Smooth muscle cell (in vitro differentiated cells): Measurements from ENCODE around the gene PGPEP1. TPM values are rescaled to one million over a fixed set of nuclear protein-coding genes. Genes with fewer than 3 reads are reported as not detected.
A peak's percentile ranks its signal among the peaks of the same experiment; 100 is the strongest.

Experiments used
- DNase-seq: peaks from one replicate; lab custom pipeline; 2025; ENCODE audit not compliant: unreplicated experiment; lab: John Stamatoyannopoulos, UW
- H2AFZ ChIP-seq: fragments of 200-600 bp; sonication (generic); 2 replicates; pipeline ENCODE4 v1.6.0; 2016; ENCODE audit warnings: antibody characterized with exemption, low read depth, mild to moderate bottlenecking
- H3F3A ChIP-seq: fragments of 200-600 bp; sonication (generic); 2 replicates; pipeline ENCODE4 v1.6.0; 2017; ENCODE audit warnings: antibody characterized with exemption, low read depth
- H3K27ac ChIP-seq: fragments of 200-600 bp; sonication (generic); 2 replicates; pipeline ENCODE4 v1.5.1; 2016; ENCODE audit warnings: low read depth, mild to moderate bottlenecking
- H3K27me3 ChIP-seq: fragments of 200-600 bp; sonication (generic); 2 replicates; pipeline ENCODE4 v1.6.1; 2016; ENCODE audit warnings: low read depth, mild to moderate bottlenecking
- H3K36me3 ChIP-seq: fragments of 200-600 bp; sonication (generic); 2 replicates; pipeline ENCODE4 v1.5.1; 2016; ENCODE audit warnings: low read depth
- H3K4me1 ChIP-seq: fragments of 200-600 bp; sonication (generic); 2 replicates; pipeline ENCODE4 v1.5.1; 2016; ENCODE audit warnings: low read depth
- H3K4me2 ChIP-seq: fragments of 200-600 bp; sonication (generic); 2 replicates; pipeline ENCODE4 v1.6.0; 2016; ENCODE audit warnings: mild to moderate bottlenecking
- H3K4me3 ChIP-seq: fragments of 200-600 bp; sonication (generic); 2 replicates; pipeline ENCODE4 v1.5.1; 2016; ENCODE audit warnings: mild to moderate bottlenecking
- H3K79me2 ChIP-seq: fragments of 200-600 bp; sonication (generic); 2 replicates; pipeline ENCODE4 v1.6.0; 2016; ENCODE audit warnings: low read depth, mild to moderate bottlenecking
- H3K9ac ChIP-seq: fragments of 200-600 bp; sonication (generic); 2 replicates; pipeline ENCODE4 v1.6.0; 2016; ENCODE audit warnings: low read depth
- H3K9me3 ChIP-seq: fragments of 200-600 bp; sonication (generic); replicated peaks from 2 replicates; pipeline ENCODE4 v1.5.1; 2016; ENCODE audit warnings: low read depth
- H4K20me1 ChIP-seq: fragments of 200-600 bp; sonication (generic); 2 replicates; pipeline ENCODE4 v1.6.0; 2016; ENCODE audit warnings: low read depth
- CTCF ChIP-seq: fragments of 200-600 bp; sonication (generic); IDR thresholded peaks from 2 replicates; pipeline ENCODE4 v1.5.1; 2017; ENCODE audit warnings: borderline replicate concordance, mild to moderate bottlenecking, antibody characterized with exemption; ENCODE audit not compliant: insufficient read depth, poor library complexity, severe bottlenecking
- WGBS: methylation state at CpG from one replicate; pipeline ENCODE4 v1.1.7; 2016; ENCODE audit warnings: low lambda C conversion rate; 5-methylcytosine and 5-hydroxymethylcytosine counted together
- polyA plus RNA-seq: library from polyadenylated mRNA; unstranded; fragments of >200 nt; fragmentation: Nextera tagmentation; extraction: Ambion mirVana; gene quantifications from 2 replicates; pipeline ENCODE4 v1.2.1, GENCODE V29; 2016
- total RNA-seq: library from RNA; depleted of rRNA; stranded (reverse); fragments of >200 nt; gene quantifications from 2 replicates; pipeline ENCODE4 v1.2.3, GENCODE V29; 2014

PGPEP1 gene
- total and polyA plus RNA-seq, 2 experiments from 2014 or later: 4.5 to 11.7 TPM

DNA sequence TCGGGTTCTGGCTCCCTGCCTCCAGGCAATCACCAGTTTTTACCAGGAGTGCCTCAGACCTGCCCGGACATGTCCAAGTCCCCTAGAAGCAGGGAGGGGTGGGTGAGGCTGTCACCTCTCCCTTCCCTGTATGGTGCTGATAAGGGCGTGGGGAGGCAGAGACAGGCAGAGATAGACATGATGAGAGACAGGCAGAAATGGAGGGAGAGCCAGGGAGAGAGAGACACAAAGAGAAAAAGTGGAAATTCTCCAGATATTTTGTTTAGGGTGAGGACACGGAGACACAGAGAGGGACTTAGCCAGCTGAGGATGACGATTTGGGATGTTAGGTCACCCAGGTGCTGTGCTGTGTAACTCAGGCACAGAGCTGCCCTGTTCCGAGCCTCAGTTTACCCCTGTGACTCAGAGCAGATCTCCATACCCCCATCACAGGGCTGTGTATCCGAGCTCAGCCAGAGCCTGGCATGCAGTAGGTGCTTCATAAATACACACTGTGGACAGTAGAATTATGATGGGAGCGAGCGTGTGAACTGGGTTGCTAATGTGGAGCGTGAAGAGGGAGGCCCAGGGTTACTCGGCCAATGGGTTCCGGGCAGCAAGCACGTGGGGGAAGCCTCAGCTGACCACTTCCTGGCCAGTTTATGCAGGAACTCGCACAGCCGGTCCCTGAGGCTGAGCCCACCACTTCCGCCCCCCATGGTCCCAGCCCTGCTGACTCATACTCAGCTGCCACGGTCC is 33.7 kb downstream of the PGPEP1 start:
- H3K4me2 ChIP-seq: peak overlapping the region; percentile 22
- no peak overlapping the region for H3K4me3 ChIP-seq
- no peaks in the 10 kb centered on the region for H3K79me2 ChIP-seq
- no peak overlapping the region for H2AFZ ChIP-seq
- H3K36me3 ChIP-seq: no peaks in the 10 kb centered on the region
- H3K27me3 ChIP-seq: no peaks in the 10 kb centered on the region
- 25% methylated on average over 13 of the region's 17 CpGs for WGBS
- peaks cover 10% of the 10 kb centered on the region for H3K4me1 ChIP-seq
- H4K20me1 ChIP-seq: no peaks in the 10 kb centered on the region
- DNase-seq: peak; percentile 55
- peaks cover 3% of the 10 kb centered on the region for H3F3A ChIP-seq
- no peak for TF ChIP-seq CTCF
- H3K9me3 ChIP-seq: no peaks in the 10 kb centered on the region
- H3K9ac ChIP-seq: peak overlapping the region; percentile 68
- H3K27ac ChIP-seq: peak overlapping the region; percentile 83

GRCh38 chr19:18377026-18377425 is 36.6 kb downstream of the PGPEP1 start:
- Histone ChIP-seq H3K9me3 (no peaks in the 10 kb centered on the region), H3K79me2 (no peaks in the 10 kb centered on the region), H3K4me1 (peaks cover 12% of the 10 kb centered on the region), H2AFZ (no peak overlapping the region), H3K4me2 (no peak overlapping the region), H3K9ac (no peak overlapping the region), H3F3A (peaks cover 3% of the 10 kb centered on the region), H3K36me3 (no peaks in the 10 kb centered on the region), H4K20me1 (no peaks in the 10 kb centered on the region), H3K27ac (no peak overlapping the region), H3K27me3 (no peaks in the 10 kb centered on the region), H3K4me3 (no peak overlapping the region)
- no peak for DNase-seq
- 98% methylated on average over 6 of the region's 6 CpGs for WGBS
- TF ChIP-seq CTCF: no peak

DNA sequence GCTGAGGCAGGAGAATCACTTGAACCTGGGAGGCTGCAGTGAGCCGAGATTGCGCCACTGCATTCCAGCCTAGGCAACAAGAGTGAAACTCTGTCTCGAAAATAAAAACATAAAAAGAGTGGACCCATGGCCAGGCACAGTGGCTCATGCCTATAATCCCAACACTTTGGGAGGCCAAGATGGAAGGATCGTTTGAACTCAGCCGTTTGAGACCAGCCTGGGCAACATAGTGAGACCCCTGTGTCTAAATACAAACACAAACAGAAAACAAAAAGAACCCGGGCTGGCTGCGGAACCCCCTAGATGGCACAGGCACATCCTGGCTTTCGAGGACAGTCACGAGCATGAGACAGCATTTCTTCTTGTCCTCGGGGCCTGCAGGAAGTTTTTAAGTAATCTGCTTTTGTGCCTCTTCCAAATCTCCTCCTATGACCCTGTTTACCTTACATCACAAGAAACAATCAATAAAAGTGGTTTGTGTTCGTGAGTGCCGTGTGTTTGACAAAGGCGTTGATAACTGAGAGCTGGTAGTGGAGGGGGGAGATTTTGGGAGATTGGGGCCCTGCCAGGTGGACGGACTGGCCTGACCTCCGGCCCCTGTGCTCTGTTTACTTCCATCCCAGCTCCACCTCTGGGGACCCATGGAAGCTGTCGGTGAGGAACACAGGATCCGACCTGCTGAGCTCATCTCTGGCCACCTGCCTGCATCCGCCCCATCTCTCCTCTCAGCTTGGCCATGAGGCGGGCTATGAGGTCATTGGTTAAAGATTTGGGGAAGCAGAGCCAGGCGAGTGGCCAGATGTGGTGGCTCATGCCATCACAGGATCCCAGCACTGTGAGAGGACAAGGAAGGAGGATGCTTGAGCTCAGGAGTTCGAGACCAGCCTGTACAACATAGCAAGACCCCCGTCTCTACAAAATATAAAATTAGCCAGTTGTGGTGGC is 39.7 kb downstream of the PGPEP1 start:
- no peak overlapping the region for H3K4me3 ChIP-seq
- no peak overlapping the region for H3K4me2 ChIP-seq
- H3K27me3 ChIP-seq: no peaks in the 10 kb centered on the region
- no peak overlapping the region for H3K27ac ChIP-seq
- no peak overlapping the region for H3K9ac ChIP-seq
- H3K4me1 ChIP-seq: peaks cover 3% of the 10 kb centered on the region
- no peaks in the 10 kb centered on the region for H4K20me1 ChIP-seq
- WGBS: 81% methylated on average over 22 of the region's 22 CpGs
- no peaks in the 10 kb centered on the region for H3K79me2 ChIP-seq
- no peak for TF ChIP-seq CTCF
- no peak for DNase-seq
- H3K36me3 ChIP-seq: no peaks in the 10 kb centered on the region
- H3F3A ChIP-seq: peaks cover 8% of the 10 kb centered on the region
- H3K9me3 ChIP-seq: no peaks in the 10 kb centered on the region
- no peak overlapping the region for H2AFZ ChIP-seq
